ENCODE results near the gene EEF1AKMT3.

GRCh38 chr12:57741413-57741789 is 31.0 kb upstream of the EEF1AKMT3 start:
- TF ChIP-seq CTCF (IDR thresholded peaks at IDR 0.05) (no peak), POLR2A (IDR thresholded peaks at IDR 0.05) (no peak), POLR2AphosphoS5 (IDR thresholded peaks at IDR 0.05) (no peak), EP300 (IDR thresholded peaks at IDR 0.05) (no peak)

All from stomach (tissue), 4 donors.